Measurements from ENCODE around the gene OR5K2.

Gene OR5K2

GRCh38 chr3:98497381-98497780 lies at the start of gene OR5K2:
OR5K2 (plus strand) TSS chr3:98497681; CDS start chr3:98497681, 0 bp downstream.
- DNase-seq (ENCODE audit: low read depth in 2 of 2) = no peak

- DNase-seq (ENCODE audit: low read depth in 2 of 2) = no peak
These were observed 47.8 kb upstream of the OR5K2 start for GRCh38 chr3:98449606-98450193.

GRCh38 chr3:98450372-98450771 lies 47.1 kb upstream of the OR5K2 start:
- no peak for DNase-seq (ENCODE audit: low read depth in 2 of 2)

- no peak for DNase-seq (ENCODE audit: low read depth in 2 of 2)
These were observed 43.7 kb upstream of the OR5K2 start for GRCh38 chr3:98453827-98454226.

GRCh38 chr3:98454929-98455328 lies 42.6 kb upstream of the OR5K2 start:
- DNase-seq (ENCODE audit: low read depth in 2 of 2) = no peak

GRCh38 chr3:98457543-98457942 lies 39.9 kb upstream of the OR5K2 start:
- no peak for DNase-seq (ENCODE audit: low read depth in 2 of 2)

- DNase-seq (ENCODE audit: low read depth in 2 of 2) = no peak
These were observed 37.3 kb upstream of the OR5K2 start for GRCh38 chr3:98460220-98460619.

- DNase-seq (ENCODE audit: low read depth in 2 of 2) = no peak
These were observed 34.6 kb upstream of the OR5K2 start, which contains the start of gene OR5K1 for GRCh38 chr3:98462901-98463300. OR5K1 (plus strand) TSS chr3:98463201; CDS start chr3:98469577, 6,376 bp downstream.

GRCh38 chr3:98482717-98483482 lies 14.6 kb upstream of the OR5K2 start:
- no peak for DNase-seq (ENCODE audit: low read depth in 2 of 2)

GRCh38 chr3:98483626-98484025 lies 13.9 kb upstream of the OR5K2 start:
- DNase-seq (ENCODE audit: low read depth in 2 of 2) = no peak

- DNase-seq (ENCODE audit: low read depth in 2 of 2) = no peak
These were observed 2.5 kb downstream of the OR5K2 start for GRCh38 chr3:98500019-98500418.

GRCh38 chr3:98501270-98501669 lies 3.8 kb downstream of the OR5K2 start:
- DNase-seq (ENCODE audit: low read depth in 2 of 2) = no peak

- no peak for DNase-seq (ENCODE audit: low read depth in 2 of 2)
These were observed 4.5 kb downstream of the OR5K2 start for GRCh38 chr3:98501863-98502576.

- no peak for DNase-seq (ENCODE audit: low read depth in 2 of 2)
These were observed 7.1 kb downstream of the OR5K2 start for GRCh38 chr3:98504539-98504938.

GRCh38 chr3:98508582-98508981 lies 11.1 kb downstream of the OR5K2 start:
- no peak for DNase-seq (ENCODE audit: low read depth in 2 of 2)

- no peak for DNase-seq (ENCODE audit: low read depth in 2 of 2)
These were observed 15.1 kb downstream of the OR5K2 start for GRCh38 chr3:98512576-98512975.

GRCh38 chr3:98513091-98513511 lies 15.6 kb downstream of the OR5K2 start:
- DNase-seq (ENCODE audit: low read depth in 2 of 2) = no peak

GRCh38 chr3:98513736-98514135 lies 16.3 kb downstream of the OR5K2 start:
- no peak for DNase-seq (ENCODE audit: low read depth in 2 of 2)

GRCh38 chr3:98514948-98515347 lies 17.5 kb downstream of the OR5K2 start:
- DNase-seq (ENCODE audit: low read depth in 2 of 2) = no peak

GRCh38 chr3:98518816-98519215 lies 21.3 kb downstream of the OR5K2 start:
- no peak for DNase-seq (ENCODE audit: low read depth in 2 of 2)

- DNase-seq (ENCODE audit: low read depth in 2 of 2) = no peak
These were observed 21.9 kb downstream of the OR5K2 start for GRCh38 chr3:98519351-98519750.

- no peak for DNase-seq (ENCODE audit: low read depth in 2 of 2)
These were observed 24.5 kb downstream of the OR5K2 start for GRCh38 chr3:98521897-98522543.
